Nasal cavity respiratory epithelium epithelial cell of viscerocranial mucosa (primary cell): ENCODE results near the gene ITSN1. TPM values are rescaled to one million over a fixed set of nuclear protein-coding genes. Genes with fewer than 3 reads are reported as not detected.

ENCODE experiments used
- total RNA-seq: library from RNA; depleted of rRNA; stranded (reverse); fragments of >200 nt; gene quantifications from 2 replicates; pipeline ENCODE4 v1.2.3, GENCODE V29; 2014

Gene ITSN1
- 13.7 and 22.2 TPM in 2 replicates for total RNA-seq

GRCh38 chr21:33642027-33642895, at the start of gene ITSN1:
Gene ITSN1 (plus strand): TSS chr21:33642501. CDS start chr21:33718829, 76,328 bp downstream.

GRCh38 chr21:33641352-33642026, 812 bp upstream of the ITSN1 start, which contains the start of gene CRYZL1:
Gene CRYZL1 (minus strand): TSS chr21:33641741. CDS start chr21:33631551, 10,190 bp downstream.

GRCh38 chr21:33915368-33916199, 273.3 kb downstream of the ITSN1 start, which contains the start of gene ATP5PO:
Gene ATP5PO (minus strand): TSS chr21:33915804. CDS start chr21:33915763, 41 bp downstream.

Other genes starting within 250 kb of the ITSN1 start
- 55.7 and 82.7 TPM in 2 replicates for gene IFNGR2, start 239.1 kb upstream of the ITSN1 start, total RNA-seq
- 16.3 and 23.2 TPM in 2 replicates for gene TMEM50B, start 162.5 kb upstream of the ITSN1 start, total RNA-seq
- 1.0 and 1.6 TPM in 2 replicates for gene DNAJC28, start 150.8 kb upstream of the ITSN1 start, total RNA-seq
- gene GART, start 100.4 kb upstream of the ITSN1 start, total RNA-seq: 103 and 141 TPM in 2 replicates
- gene SON, start 99.5 kb upstream of the ITSN1 start, total RNA-seq: 147 and 253 TPM in 2 replicates
- gene DONSON, start 53.8 kb upstream of the ITSN1 start, total RNA-seq: 4.8 and 10.3 TPM in 2 replicates
- 16.1 and 22.3 TPM in 2 replicates for gene CRYZL1, start 760 bp upstream of the ITSN1 start, total RNA-seq